GM21423 (cell line): ENCODE data around the gene NTRK1.

Experiments
- ATAC-seq: cut with Tn5 transposase; IDR thresholded peaks from one replicate; pipeline ENCODE4 v1.9.1; 2021; ENCODE audit warnings: mild to moderate bottlenecking, moderate library complexity; ENCODE audit not compliant: unreplicated experiment

NTRK1 gene

GRCh38 chr1:156860628-156861423 is at the start of gene NTRK1:
Gene NTRK1 (plus strand): TSS chr1:156860865. CDS start chr1:156860935, 70 bp downstream.
- ATAC-seq, result no peak

GRCh38 chr1:156811168-156811567 is 49.5 kb upstream of the NTRK1 start:
- no peak for ATAC-seq

- no peak for ATAC-seq
Measured at GRCh38 chr1:156812293-156812990, 48.2 kb upstream of the NTRK1 start.

- no peak for ATAC-seq
Measured at GRCh38 chr1:156813298-156813697, 47.4 kb upstream of the NTRK1 start.

GRCh38 chr1:156813750-156814570 is 46.7 kb upstream of the NTRK1 start:
- ATAC-seq, result no peak

GRCh38 chr1:156814571-156815260 is 45.9 kb upstream of the NTRK1 start:
- no peak for ATAC-seq

- no peak for ATAC-seq
Measured at GRCh38 chr1:156815307-156815826, 45.3 kb upstream of the NTRK1 start.

GRCh38 chr1:156815961-156816422 is 44.7 kb upstream of the NTRK1 start:
- ATAC-seq, result no peak

GRCh38 chr1:156816561-156817328 is 43.9 kb upstream of the NTRK1 start, which contains the start of gene SH2D2A:
Gene SH2D2A (minus strand): TSS chr1:156816848. CDS start chr1:156816708, 140 bp downstream.
- ATAC-seq, result peak; percentile 69

- no peak for ATAC-seq
Measured at GRCh38 chr1:156821801-156822200, 38.9 kb upstream of the NTRK1 start.

GRCh38 chr1:156822680-156823079 is 38.0 kb upstream of the NTRK1 start:
- ATAC-seq, result no peak

- no peak for ATAC-seq
Measured at GRCh38 chr1:156823210-156823790, 37.4 kb upstream of the NTRK1 start.

- no peak for ATAC-seq
Measured at GRCh38 chr1:156826630-156827029, 34.0 kb upstream of the NTRK1 start.

- ATAC-seq, result no peak
Measured at GRCh38 chr1:156828400-156829124, 32.1 kb upstream of the NTRK1 start.

- ATAC-seq, result no peak
Measured at GRCh38 chr1:156832434-156832833, 28.2 kb upstream of the NTRK1 start.

- no peak for ATAC-seq
Measured at GRCh38 chr1:156833603-156834002, 27.1 kb upstream of the NTRK1 start.

- ATAC-seq, result no peak
Measured at GRCh38 chr1:156834322-156834721, 26.3 kb upstream of the NTRK1 start.

GRCh38 chr1:156836041-156836654 is 24.5 kb upstream of the NTRK1 start:
- ATAC-seq, result no peak
